ENCODE measurements around the gene PDE10A. TPM values are rescaled to one million over a fixed set of nuclear protein-coding genes. Genes with fewer than 3 reads are reported as not detected.
A peak's percentile ranks its signal among the peaks of the same experiment; 100 is the strongest.

The PDE10A gene
- total and polyA plus RNA-seq, 4 donors: 1.0 to 6.2 (median 3.0) TPM

- H3K27ac ChIP-seq (ENCODE audit: low read depth in 1 of 2, low read length in 1 of 2): peak overlapping the region in 1 of 2 donors; percentile 68
- TF ChIP-seq, protein P1, sequence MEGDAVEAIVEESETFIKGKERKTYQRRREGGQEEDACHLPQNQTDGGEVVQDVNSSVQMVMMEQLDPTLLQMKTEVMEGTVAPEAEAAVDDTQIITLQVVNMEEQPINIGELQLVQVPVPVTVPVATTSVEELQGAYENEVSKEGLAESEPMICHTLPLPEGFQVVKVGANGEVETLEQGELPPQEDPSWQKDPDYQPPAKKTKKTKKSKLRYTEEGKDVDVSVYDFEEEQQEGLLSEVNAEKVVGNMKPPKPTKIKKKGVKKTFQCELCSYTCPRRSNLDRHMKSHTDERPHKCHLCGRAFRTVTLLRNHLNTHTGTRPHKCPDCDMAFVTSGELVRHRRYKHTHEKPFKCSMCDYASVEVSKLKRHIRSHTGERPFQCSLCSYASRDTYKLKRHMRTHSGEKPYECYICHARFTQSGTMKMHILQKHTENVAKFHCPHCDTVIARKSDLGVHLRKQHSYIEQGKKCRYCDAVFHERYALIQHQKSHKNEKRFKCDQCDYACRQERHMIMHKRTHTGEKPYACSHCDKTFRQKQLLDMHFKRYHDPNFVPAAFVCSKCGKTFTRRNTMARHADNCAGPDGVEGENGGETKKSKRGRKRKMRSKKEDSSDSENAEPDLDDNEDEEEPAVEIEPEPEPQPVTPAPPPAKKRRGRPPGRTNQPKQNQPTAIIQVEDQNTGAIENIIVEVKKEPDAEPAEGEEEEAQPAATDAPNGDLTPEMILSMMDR (IDR thresholded peaks at IDR 0.05; ENCODE audit: control extremely low read depth, extremely low read depth): no peak
These were observed 88.6 kb downstream of the PDE10A start for GRCh38 chr6:165574220-165575157.

GRCh38 chr6:165573671-165574070, 89.4 kb downstream of the PDE10A start:
- Histone ChIP-seq H3K9ac (ENCODE audit: insufficient read depth in 1 of 2, low read length in 2 of 2) (no peak overlapping the region), H3K36me3 (ENCODE audit: control insufficient read depth in 4 of 4, insufficient read depth in 4 of 4, low read length in 4 of 4) (no peaks in the 10 kb centered on the region), H3K4me1 (ENCODE audit: control insufficient read depth in 5 of 5, insufficient read depth in 5 of 5, low read length in 5 of 5) (peaks cover 2 to 18% (median 12%) of the 10 kb centered on the region in 5 donors), H3K27ac (ENCODE audit: low read depth in 1 of 2, low read length in 1 of 2) (peak overlapping the region in 1 of 2 donors; percentile 35), H3K4me3 (no peak overlapping the region), H3K27me3 (ENCODE audit: control insufficient read depth in 3 of 3, insufficient read depth in 3 of 3, low read length in 2 of 3) (no peaks in the 10 kb centered on the region), H3K9me3 (ENCODE audit: control insufficient read depth in 4 of 4, insufficient read depth in 3 of 4, low read length in 3 of 4) (peaks cover 0 to 2% (median 0%) of the 10 kb centered on the region in 4 donors)
- DNase-seq: peak; percentile 87 to 93 (median 89)
- WGBS, 2 donors: 29 to 48% methylated on average over 5 of the region's 5 CpGs
- peak; percentile 45 for ATAC-seq (ENCODE audit: insufficient read depth, low FRiP score)
- TF ChIP-seq, protein P1 (IDR thresholded peaks at IDR 0.05; ENCODE audit: control extremely low read depth, extremely low read depth): no peak

More at GRCh38 chr6:165574220-165575157, 88.6 kb downstream of the PDE10A start:
- WGBS, 2 donors: 84 to 88% methylated on average over 6 of the region's 6 CpGs
- H3K9me3 ChIP-seq (ENCODE audit: control insufficient read depth in 4 of 4, insufficient read depth in 3 of 4, low read length in 3 of 4): peaks cover 0 to 2% (median 0%) of the 10 kb centered on the region in 4 donors
- DNase-seq (no peak), ATAC-seq (ENCODE audit: insufficient read depth, low FRiP score) (no peak)
- peaks cover 2 to 21% (median 12%) of the 10 kb centered on the region in 5 donors for H3K4me1 ChIP-seq (ENCODE audit: control insufficient read depth in 5 of 5, insufficient read depth in 5 of 5, low read length in 5 of 5)
- no peaks in the 10 kb centered on the region for H3K36me3 ChIP-seq (ENCODE audit: control insufficient read depth in 4 of 4, insufficient read depth in 4 of 4, low read length in 4 of 4)
- H3K4me3 ChIP-seq: no peak overlapping the region
- no peak overlapping the region for H3K9ac ChIP-seq (ENCODE audit: insufficient read depth in 1 of 2, low read length in 2 of 2)
- no peaks in the 10 kb centered on the region for H3K27me3 ChIP-seq (ENCODE audit: control insufficient read depth in 3 of 3, insufficient read depth in 3 of 3, low read length in 2 of 3)

- Histone ChIP-seq H3K27ac (ENCODE audit: low read depth in 1 of 2, low read length in 1 of 2) (peak overlapping the region in 1 of 2 donors; percentile 66), H3K27me3 (ENCODE audit: control insufficient read depth in 3 of 3, insufficient read depth in 3 of 3, low read length in 2 of 3) (no peaks in the 10 kb centered on the region), H3K36me3 (ENCODE audit: control insufficient read depth in 4 of 4, insufficient read depth in 4 of 4, low read length in 4 of 4) (no peaks in the 10 kb centered on the region), H3K4me3 (no peak overlapping the region), H3K9me3 (ENCODE audit: control insufficient read depth in 4 of 4, insufficient read depth in 3 of 4, low read length in 3 of 4) (peaks cover 0 to 2% (median 0%) of the 10 kb centered on the region in 4 donors), H3K9ac (ENCODE audit: insufficient read depth in 1 of 2, low read length in 2 of 2) (no peak overlapping the region), H3K4me1 (ENCODE audit: control insufficient read depth in 5 of 5, insufficient read depth in 5 of 5, low read length in 5 of 5) (peaks cover 2 to 18% (median 12%) of the 10 kb centered on the region in 5 donors)
- 45 to 67% methylated on average over 3 of the region's 3 CpGs for WGBS, 2 donors
- no peak for ATAC-seq (ENCODE audit: insufficient read depth, low FRiP score)
- DNase-seq: no peak
- TF ChIP-seq, protein P1 (IDR thresholded peaks at IDR 0.05; ENCODE audit: control extremely low read depth, extremely low read depth): no peak
These were observed 91.3 kb downstream of the PDE10A start for GRCh38 chr6:165571721-165572132.
